Activated CD8-positive, alpha-beta memory T cell treated with anti-CD3 and anti-CD28 coated beads for 36 hours (primary cell): ENCODE measurements around the gene MACROD1. TPM values are rescaled to one million over a fixed set of nuclear protein-coding genes. Genes with fewer than 3 reads are reported as not detected.

ENCODE experiments used
- CTCF ChIA-PET: fragments of 350-600 bp; sonication (Branson Sonifier 250); formaldehyde crosslinking; loops from one replicate; lab custom pipeline; 2021; ENCODE audit warnings: antibody characterized with exemption; lab: Charles Lee
- POLR2A ChIA-PET: fragments of 350-600 bp; sonication (Branson Sonifier 250); formaldehyde crosslinking; loops from one replicate; lab custom pipeline; 2021; ENCODE audit warnings: antibody characterized with exemption; lab: Charles Lee
- total RNA-seq, 2 experiments: library from RNA; stranded (reverse); gene quantifications; one replicate each; pipeline ENCODE4 v1.2.3, GENCODE V29; 2021

MACROD1 gene
- total RNA-seq, 2 experiments from 2014 or later: 20.6 to 21.8 TPM

GRCh38 chr11:64144587-64145472 lies 21.1 kb downstream of the MACROD1 start:
- ChIA-PET POLR2A (no interaction called here), CTCF (interaction anchor here (0.5 kb wide), 1 partner anchor 300 kb away, joined by 3 read pairs; no protein-coding TSS in a partner anchor)

DNA sequence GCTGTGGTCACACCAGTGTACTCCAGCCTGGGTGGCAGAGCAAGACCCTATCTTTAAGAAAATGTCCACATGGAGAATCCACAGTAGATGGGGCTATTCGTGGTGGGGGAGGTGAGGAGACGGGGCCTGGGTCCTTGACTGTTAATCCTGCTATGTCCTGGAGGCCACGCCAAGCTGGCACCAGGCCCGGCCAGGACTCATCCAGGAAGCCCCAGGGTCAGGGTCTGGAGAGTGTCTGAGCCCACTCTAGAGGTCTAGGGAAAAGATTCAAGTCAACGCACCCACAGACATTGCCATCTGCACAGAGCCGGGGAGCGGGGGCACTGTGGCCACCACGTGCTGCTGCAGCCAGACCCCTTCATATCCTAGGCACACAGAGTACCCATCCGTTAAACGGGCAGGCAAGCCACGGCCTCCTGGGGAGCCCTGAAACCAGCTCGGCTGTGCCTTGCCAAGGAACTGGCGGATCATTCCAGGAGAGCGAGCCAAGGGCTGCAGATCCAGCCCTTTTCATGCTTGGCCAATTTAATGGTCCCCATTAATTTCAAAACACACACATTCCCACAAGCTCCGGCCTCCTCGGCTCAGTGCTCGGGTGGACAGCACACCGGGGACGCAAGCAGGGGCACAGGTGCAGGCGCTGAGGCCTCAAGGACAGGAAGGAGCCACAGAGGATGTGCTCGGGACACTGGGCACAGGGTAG lies 24.7 kb downstream of the MACROD1 start:
- CTCF ChIA-PET: interaction anchor here (0.6 to 2.1 kb wide), 2 partner anchors 80 to 140 kb away, joined by 4 to 5 read pairs; no protein-coding TSS in a partner anchor
- POLR2A ChIA-PET: no interaction called here

- POLR2A ChIA-PET: no interaction called here
- CTCF ChIA-PET: no interaction called here
Measured at GRCh38 chr11:64140082-64140481, 25.8 kb downstream of the MACROD1 start.

DNA sequence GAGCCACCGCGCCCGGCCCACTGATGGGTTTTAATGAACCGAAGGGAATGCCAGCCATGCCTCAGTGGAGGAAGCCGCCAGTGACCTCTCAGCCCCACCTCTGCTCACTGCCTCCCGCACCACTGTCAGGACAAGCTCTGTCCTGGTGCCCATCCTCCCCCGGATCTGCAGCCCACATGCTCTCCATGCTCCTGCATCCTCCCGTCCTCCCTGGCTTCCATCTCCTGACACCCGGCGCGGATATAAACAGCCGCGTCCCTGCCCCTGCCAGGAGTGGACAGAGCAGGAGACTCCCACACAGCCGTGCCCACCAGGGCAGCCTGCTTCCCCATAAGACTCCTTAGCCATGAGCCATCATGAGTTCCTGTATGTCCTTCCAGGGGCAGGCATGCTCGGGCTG lies 26.9 kb downstream of the MACROD1 start:
- ChIA-PET POLR2A (no interaction called here), CTCF (no interaction called here)

DNA sequence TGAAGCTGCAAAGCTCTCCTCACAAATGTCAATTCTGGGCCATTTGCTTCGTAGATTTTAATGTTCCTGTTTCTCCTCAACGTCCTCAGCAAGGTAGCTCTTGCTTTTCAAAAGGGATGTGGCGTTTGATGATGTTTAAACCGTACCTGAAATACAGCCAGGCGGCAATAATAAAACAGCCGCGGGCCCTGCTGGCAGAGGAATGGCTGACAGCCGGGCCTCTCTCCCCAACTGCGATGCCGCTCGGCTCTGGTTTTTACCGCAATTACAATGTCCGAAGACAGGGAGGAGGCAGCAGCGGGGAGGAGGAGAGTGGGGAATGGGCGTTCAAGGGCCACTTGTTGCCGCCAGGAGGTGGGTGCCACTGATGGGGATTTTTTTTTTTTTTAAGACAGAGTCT lies 27.5 kb downstream of the MACROD1 start:
- CTCF ChIA-PET: no interaction called here

DNA sequence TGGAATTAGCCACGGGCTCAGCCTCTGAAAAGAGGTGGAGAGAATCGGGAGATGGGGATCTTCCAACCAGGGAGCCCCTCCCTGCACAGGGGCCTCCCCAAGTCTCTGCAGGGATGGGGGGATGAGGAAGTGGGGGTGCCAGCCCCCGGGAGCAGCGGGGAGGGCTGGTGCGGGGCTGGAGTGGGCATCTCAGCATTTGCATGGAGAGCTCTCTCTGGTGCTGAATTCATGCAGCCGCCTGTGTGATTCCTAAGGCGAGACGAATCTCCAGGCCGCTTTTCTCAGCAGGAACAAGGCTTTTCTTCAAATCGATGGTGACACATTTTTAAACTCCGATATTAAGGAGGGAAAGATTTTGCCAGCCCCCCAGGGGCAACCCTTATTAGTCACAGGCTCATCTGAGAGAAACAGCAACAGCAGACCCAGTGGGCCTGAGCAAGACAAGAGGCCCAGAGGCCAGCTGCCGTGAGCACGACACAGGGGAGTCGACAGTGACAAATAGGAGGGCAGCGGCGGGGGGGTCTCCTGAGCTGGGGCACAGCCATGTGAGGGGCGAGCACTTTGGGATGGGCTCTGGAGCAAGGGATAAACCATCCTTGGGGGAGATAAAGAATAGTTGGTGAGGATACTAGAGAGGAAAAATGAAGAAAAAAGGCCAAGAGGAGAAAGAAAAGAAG lies 29.0 kb downstream of the MACROD1 start:
- ChIA-PET POLR2A (no interaction called here), CTCF (interaction anchor here (0.9 kb wide), 1 partner anchor 137 kb away, joined by 3 read pairs; no protein-coding TSS in a partner anchor)

More for the DNA sequence above, 27.5 kb downstream of the MACROD1 start:
- POLR2A ChIA-PET: no interaction called here

- ChIA-PET POLR2A (no interaction called here), CTCF (interaction anchor here (0.6 to 0.9 kb wide), 3 partner anchors 74 to 191 kb away, joined by 3 read pairs; no protein-coding TSS in a partner anchor)
Measured at GRCh38 chr11:64135711-64136110, 30.2 kb downstream of the MACROD1 start.

- CTCF ChIA-PET: no interaction called here
Measured at GRCh38 chr11:64134963-64135362, 30.9 kb downstream of the MACROD1 start.

GRCh38 chr11:64132982-64133705 lies 32.8 kb downstream of the MACROD1 start:
- CTCF ChIA-PET: interaction anchor here (0.7 kb wide), 1 partner anchor 13 kb away, joined by 3 read pairs; no protein-coding TSS in a partner anchor
- POLR2A ChIA-PET: interaction anchor here (0.6 kb wide), 1 partner anchor 207 kb away, joined by 4 read pairs; no protein-coding TSS in a partner anchor

More at GRCh38 chr11:64134963-64135362, 30.9 kb downstream of the MACROD1 start:
- POLR2A ChIA-PET: no interaction called here

DNA sequence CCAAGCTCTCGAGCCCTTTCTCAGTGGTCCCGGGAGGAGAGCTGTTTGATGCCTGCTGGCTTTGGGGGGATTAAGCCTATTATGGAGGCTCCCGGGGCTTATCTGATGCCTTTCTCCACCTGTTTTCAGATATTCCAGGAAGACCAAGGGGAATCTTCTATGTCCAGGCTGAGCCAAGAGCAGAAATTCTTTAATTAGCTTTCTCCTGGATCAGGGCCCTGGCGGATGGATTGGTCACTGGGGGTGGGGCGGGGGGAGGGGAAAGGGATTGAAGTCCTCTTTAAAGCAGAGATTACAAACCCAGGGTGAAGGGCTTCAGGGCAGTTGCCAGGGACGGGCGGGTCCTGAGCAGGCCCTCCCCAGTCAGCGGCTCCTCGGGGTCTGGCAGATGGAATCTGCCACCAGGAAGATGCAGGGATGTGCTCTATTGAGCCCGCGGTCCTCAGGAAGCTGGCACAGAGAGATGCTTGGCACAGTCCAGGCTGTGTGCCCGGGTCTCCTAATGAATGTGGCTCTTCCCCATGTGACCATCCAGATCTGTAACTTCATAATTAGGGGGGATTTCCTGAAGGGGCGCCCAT lies 33.6 kb downstream of the MACROD1 start:
- POLR2A ChIA-PET: no interaction called here
- CTCF ChIA-PET: interaction anchor here (1.7 kb wide), 1 partner anchor 19 kb away, joined by 4 read pairs; no protein-coding TSS in a partner anchor

DNA sequence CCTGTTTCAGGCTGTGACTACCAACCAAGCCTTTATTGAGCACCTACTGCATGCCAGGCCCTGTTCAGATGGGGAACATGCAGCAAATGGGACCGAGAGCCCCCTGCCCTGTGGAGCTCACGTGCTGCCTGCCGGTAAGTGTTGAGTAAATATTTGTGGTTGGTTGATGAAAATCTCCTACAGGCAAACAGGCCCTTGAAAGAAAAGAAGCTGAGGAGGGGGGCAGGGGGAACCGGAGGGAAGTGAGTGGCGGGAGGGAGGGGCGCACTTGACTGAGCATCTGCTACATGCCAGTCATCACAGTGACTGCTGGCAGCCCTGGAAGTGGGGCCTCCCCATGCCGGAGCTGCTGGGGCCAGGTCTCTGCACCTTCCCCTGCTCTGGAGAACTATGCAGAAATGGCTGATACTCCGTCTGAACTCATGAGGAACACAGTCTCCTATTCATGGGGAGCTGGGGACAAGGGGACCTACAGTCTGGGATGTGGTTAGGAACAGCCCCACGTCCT lies 34.2 kb downstream of the MACROD1 start:
- CTCF ChIA-PET: interaction anchor here (0.7 to 1.7 kb wide), 2 partner anchors 20 to 125 kb away, joined by 3 to 4 read pairs; no protein-coding TSS in a partner anchor
- POLR2A ChIA-PET: no interaction called here

DNA sequence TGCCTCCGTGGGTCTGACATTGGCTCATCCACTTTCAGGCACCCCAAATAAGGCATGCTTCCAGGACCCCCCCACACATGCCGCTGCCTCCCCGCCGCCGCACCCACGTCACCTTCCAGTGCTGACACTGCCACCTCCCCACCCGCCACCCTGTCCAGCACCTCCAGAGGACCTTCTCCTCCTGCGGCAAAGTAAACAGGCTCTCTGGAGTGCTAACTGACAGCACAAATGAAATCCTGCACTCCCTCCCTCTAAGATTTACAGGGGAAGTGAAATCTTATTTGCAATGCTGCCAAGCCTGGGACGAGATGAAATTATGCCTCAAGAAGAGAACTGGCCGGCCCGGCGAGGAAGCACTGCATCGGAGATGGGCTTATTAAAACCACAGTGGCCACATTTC lies 35.3 kb downstream of the MACROD1 start:
- ChIA-PET POLR2A (no interaction called here), CTCF (interaction anchor here (0.6 to 1.7 kb wide), 2 partner anchors 21 to 54 kb away, joined by 3 to 4 read pairs; no protein-coding TSS in a partner anchor)

GRCh38 chr11:64129403-64129802 lies 36.5 kb downstream of the MACROD1 start:
- ChIA-PET CTCF (no interaction called here), POLR2A (no interaction called here)

- CTCF ChIA-PET: no interaction called here
Measured at GRCh38 chr11:64128255-64129006, 37.5 kb downstream of the MACROD1 start.

DNA sequence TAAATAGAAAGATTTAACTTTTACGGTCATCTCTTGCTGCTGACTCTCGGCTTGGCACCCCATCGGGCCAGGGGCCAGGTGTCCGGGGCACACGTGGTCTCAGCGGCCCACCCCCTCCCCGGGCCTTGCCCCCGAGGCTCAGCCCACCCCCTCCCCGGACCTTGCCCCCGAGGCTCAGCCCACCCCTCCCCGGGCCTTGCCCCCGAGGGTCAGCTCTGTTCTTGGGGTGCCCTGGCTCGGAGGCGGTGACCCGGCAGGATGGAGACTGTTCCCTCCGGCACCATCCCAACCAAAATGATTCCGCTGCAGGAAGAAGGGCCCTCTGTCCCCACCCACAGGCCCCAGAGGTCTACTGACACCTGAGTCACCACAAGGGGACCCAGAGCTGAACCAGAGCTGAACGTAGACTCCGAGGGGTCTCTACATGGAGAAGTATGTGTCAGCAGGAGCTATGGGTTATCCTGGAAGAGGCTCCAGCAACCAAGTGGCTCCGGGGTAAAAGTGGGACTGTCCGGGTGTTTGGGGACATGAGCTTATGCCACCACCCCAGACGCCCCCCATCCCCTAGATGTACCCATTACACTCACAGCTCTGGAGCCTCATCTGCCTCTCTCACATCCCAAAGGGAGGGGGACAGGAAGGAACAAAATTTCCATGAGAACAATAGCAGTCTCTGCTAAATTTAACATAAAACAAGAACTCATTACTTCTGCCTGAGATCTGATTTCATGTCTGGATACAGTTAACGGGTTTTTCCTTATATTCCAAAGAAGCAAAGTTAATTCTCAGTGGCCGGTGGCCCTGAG lies 38.4 kb downstream of the MACROD1 start:
- ChIA-PET CTCF (no interaction called here), POLR2A (no interaction called here)

More at GRCh38 chr11:64128255-64129006, 37.5 kb downstream of the MACROD1 start:
- POLR2A ChIA-PET: no interaction called here

GRCh38 chr11:64126796-64127195 lies 39.1 kb downstream of the MACROD1 start:
- POLR2A ChIA-PET: no interaction called here
- CTCF ChIA-PET: interaction anchor here (0.5 kb wide), 1 partner anchor 554 kb away, joined by 3 read pairs; no protein-coding TSS in a partner anchor
